Activated CD4-positive, alpha-beta T cell treated with anti-CD3 and anti-CD28 coated beads, Interleukin-10, Interleukin-2, amounts not matched to agents 100 ng/mL and 50 ng/mL, durations not matched to agents 16 hours and 8 hours (primary cell): ENCODE results near the gene ZNF423.
"Not testable (repeated sequence)": the region's sequence is repeated elsewhere in the genome, so short reads cannot be mapped to it uniquely, and the experiment has no call there.

Source experiments
- DNase-seq: peaks from one replicate; pipeline ENCODE4 v3.0.0-alpha.2; 2020

ZNF423 gene

DNA sequence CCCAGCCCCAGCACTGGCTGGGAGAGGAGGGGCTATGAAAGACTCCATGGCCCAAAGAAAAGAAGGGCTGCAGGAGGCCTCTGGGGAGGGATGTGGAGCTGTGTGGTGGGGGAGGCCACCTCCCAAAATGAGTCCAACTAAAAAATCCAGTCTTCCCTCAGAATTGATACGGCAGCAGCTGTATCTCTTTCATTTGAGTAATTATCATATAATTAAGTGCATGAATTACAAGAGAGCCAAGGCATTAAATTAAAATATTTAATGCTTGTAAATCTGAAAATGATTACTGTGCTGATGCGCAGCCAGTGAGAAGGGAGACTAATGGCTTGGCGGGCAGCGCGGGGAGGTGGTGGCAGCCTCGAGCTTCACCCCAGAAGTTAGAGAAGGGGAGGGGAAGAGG is 289.5 kb downstream of the ZNF423 start:
- DNase-seq = no peak

DNA sequence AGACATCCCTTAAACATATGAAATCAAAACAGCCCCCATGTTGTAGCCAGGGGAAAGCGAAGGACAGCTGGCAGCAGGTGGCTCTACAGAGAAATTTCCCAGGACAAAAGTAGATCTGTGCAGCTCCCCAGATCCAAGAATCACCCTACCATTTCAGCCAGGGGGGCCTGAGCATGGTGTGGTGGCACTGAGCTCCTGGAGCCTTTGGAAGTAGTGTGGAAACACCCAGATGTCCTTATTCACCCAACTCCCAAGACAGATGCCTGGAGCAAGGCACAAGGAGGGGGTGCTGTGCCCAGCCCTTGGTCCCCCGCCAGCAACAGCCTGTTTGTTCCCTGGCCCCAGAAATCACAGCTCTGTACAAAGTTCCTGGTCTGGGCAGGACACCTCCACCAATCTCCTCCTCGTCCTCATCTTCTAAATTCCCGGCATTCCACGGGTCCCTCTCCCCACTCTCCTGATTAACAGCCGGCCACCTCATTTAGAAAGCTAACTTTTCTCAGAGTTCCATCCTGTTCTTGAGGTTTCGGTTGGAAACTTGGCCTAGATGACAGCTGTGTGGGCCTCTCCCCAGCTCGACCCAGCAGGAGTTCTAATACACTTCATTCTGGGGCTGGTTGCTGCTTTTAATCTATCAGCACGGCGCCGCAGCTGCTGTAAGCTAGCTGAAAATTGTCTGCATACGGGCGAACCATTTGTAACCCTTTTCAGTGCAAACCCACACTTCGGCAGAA is 291.2 kb downstream of the ZNF423 start:
- no peak for DNase-seq

DNA sequence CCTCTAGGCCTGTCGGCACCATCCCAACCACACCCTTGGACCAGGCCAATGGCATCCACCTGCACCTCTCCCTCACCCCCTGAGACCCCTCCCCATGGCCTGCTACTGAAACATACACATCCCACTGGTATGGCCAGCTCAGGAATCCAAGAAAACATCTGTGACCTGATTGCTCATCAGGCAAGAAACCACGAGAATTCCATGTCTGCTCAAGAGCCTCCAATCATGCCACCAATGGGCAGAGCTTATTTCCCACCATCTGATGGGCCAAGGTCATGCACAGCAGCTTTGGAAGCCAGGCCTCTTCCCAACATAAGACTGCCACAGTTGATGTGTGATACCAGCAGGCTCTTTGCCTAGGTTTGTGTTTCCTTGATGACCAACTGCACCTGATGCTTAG is 292.2 kb downstream of the ZNF423 start:
- no peak for DNase-seq

DNA sequence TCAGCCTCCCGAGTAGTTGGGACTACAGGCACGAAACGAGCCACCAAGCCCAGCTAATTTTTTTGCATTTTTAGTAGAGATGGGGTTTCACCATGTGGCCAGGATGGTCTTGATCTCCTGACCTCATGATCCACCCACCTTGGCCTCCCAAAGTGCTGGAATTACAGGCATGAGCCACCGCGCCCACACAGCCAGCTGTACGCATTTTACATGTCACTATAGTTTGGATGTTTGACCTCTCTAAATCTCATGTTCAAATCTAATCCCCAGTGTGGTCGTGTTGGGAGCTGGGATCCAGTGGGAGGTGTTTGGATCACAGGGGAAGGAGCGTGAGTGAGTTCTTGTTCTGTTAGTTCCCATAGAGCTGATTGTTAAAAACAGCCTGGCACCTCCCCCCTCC is 293.0 kb downstream of the ZNF423 start:
- DNase-seq = not testable (repeated sequence)

DNA sequence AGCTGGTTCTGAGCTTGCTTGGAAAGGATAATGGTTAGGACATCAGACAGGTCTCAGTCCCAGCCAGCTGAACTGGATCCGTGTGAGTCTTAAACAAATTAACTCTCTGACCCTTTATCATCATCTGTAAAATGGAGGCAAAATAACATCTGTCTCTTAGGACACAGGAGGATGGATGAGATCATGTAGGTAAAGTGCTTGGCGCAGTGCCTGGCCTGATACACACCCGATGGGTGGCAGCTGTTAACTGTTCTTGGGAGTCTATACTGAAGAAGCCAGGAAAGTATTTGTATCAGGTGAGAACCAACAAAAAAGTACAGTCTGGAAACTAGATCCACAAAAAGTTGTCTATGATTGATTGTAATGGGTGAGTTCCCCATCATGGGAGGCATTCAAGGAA is 293.7 kb downstream of the ZNF423 start:
- no peak for DNase-seq

DNA sequence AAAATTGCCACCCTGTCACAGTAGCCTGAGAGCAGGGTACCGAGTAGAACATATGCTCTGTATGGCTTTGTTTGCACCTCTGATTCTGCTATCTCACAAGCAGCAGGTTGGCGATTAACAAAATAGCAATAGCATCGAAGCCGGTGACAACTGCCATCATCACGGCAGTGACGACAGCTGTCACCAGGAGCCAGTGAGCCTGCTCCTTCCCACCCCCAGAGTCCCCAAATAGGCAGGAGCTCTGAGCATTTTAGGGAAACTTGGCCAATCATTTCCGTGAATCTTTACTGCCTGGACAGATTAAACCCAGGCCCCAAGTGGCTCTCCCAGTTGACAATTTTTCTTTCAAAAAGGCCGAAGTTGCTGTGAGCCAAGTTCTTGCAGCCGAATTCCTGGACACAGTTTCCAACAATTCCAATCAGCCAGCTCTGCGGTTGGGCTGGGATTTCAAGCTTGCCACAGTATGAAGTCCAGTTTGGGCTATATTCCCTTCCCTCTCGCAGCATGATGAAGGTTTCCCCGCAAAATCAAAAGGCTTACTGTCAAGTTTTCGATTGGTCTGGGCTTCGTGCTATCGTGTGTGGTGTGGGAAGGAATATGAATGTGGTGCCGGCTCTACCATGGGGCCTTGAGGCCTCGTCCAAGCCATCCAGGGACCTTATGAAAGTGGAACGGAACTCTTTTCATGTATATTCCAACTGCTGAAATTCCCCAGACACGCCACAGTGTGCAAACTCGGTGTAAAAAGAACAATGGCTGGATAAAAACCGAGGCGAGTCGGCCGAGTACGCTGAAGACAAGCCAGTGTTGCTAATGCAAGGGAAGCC is 295.7 kb downstream of the ZNF423 start:
- no peak for DNase-seq

DNA sequence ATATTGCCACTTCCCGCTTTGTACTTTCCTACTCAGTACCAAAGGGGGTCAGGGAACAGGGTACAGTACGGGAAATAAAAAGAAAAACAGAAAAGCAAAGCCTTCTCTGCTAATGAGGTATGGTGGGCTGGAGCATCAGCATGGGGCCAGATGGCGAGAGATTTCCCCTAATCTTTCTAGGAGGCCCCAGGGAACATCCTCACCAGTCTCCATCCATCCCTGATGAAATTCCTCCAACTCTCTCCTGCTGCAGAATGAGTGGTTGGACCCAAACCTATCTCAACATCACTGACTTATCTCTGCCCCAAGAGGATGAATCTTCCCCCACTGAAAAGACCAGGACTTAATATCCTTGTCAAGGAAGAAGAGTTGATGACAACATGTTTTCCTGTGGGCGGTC is 296.7 kb downstream of the ZNF423 start:
- no peak for DNase-seq

DNA sequence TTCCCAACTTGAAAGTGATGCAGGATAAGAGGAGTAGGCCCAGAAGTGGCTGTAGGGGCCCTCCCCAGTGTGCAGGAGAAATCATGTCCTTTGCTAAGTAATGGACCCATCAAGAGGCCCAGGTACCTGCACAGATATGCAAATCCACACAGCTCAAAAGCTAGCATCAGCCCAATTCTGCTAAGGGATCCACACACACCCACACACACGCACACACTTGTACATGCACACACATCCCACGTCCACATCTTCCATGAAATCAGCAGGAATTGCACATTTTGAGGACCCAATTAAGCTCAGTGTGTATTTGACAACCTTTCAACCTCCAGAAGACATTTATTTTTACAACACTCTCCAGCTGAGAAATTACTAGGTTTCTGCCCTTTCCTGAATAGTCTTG is 297.5 kb downstream of the ZNF423 start:
- DNase-seq = no peak

DNA sequence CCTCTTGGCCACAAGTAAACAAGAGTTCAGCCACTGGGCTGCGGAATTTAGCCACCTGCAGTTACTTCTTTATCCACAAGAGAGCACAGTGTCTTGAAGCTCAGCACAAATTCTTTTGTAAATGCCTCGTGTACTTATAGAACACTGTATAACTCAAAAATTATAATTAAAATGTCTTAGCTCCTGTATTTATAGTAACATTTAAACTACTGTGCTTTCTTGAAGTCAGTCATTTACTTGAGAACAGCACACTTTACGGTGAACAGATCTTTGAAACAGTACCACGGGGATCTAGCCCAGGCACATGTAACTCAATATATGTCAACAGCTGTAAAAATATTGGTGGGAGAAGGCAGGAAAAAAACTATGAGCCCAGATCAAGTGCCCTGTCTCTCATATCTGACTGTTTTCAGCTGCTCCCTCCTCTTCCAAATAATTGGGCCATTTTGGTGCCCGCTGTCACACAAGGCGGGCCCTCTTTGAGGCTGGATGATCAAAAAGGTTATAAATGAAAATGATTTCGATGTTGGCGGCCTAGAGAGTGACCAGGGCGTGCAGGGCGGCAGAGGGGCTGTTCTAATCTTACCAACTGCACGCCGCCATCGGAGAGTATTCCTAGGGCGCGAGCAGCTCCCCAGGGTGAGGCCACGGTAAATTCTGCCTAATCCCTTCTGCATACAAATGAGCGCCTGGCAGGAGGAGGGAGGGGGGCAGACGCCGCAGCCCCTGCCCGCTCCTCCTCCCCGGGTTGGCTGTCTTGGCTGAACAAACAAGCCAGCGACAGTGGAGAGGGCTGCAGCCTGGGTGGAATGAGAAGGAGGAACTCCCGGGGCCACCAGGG is 299.1 kb downstream of the ZNF423 start:
- DNase-seq = no peak

DNA sequence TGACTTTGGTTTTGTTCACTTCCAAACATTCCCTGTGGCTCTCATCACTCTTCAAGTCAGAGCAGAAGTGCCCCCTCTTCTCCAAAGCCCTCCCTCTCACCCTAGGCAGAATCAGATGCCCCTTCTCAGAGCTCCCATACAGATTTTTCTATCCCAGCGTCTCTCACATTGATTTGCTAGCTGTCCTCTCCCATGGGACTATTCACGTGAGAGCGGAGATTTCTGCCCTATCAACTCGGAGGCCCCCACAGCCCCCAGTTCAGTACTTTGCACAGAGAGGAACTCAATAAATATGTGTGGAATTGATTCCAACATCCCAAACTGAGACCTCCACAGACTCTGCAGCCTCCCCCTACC is 299.7 kb downstream of the ZNF423 start:
- DNase-seq = no peak

DNA sequence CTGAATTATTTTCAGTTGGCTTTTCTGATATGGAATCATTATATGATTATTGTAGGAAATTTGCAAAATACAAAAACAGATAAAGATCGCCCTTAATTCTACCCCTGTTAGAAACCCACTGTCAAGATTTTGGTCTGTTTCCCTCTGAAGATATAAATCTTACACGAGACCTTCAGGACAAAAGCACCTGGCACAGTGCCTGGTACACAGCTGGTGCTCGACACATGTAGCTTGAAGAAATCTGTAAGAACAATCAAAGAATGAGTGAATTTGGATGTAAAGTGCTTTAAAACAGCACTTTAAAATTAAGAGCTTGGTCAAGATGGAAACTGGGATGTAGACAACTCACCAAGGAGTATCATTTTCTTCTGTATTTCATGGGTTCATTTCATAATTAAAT is 301.2 kb downstream of the ZNF423 start:
- no peak for DNase-seq

DNA sequence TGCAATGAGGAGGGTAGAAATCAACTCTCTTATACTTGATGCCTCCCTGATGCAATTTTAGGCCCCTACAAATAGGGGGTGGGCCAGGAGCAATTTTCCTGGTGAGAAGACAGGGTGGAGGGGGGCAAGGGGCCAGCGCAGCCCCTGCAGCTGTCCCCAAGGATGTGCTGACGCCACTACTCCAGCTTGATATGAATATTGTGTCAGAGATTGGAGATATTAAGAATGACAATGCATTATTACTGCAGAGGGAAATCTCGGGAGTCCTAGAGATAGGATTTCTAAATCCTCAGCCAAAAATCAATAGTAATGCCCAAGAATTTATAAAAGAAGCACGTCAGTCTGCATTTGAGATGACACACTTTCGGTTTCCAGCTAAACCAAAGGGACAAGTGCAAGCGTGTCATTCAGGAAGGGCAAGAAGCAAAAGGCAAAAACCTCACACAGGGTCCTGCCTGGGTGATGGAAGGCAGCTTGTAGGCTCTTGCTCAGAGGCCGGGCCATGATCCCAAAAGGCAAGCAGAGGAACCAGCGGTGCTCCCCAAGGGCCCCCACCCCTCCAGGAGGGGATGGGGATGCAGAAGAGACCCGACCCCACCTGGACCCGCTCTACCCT is 303.5 kb downstream of the ZNF423 start:
- no peak for DNase-seq

DNA sequence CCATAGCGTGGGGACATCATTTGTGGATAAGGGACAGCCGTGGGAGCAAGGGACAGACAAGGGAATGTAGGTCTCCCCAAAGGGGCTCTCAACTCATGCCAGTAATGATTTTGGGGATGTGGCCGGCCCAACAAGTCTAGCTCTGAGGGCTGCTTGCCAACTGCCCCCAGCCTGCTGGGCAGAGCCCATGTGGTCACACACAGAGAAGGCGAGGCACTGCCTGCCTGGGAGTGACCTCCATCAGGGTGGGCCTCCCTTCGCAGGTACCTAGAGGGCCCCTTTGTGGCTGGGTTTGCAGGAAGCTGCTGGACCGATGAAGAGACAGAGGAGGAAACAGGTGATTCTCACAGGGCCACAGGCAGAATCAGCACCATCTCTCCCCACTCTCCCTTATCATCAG is 305.2 kb downstream of the ZNF423 start:
- DNase-seq = no peak

DNA sequence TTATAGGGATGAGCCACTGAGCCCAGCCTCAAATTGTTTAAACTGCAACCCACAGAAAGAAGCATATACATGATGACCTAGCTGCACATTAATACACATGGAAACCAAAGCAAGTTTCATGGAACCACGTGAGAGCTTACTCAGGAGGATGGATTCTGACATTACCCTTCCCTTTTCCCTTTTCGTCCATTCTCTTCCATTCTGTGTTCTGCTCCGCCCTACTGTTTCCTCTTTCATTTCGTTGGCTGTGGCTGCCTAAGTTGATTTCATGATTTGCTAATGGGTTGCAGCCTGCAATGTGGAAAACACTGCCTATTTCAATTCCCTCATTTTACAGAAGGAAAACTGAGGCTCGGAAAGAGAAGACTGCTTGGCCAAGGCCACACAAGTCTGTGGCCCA is 305.8 kb downstream of the ZNF423 start:
- DNase-seq = no peak

DNA sequence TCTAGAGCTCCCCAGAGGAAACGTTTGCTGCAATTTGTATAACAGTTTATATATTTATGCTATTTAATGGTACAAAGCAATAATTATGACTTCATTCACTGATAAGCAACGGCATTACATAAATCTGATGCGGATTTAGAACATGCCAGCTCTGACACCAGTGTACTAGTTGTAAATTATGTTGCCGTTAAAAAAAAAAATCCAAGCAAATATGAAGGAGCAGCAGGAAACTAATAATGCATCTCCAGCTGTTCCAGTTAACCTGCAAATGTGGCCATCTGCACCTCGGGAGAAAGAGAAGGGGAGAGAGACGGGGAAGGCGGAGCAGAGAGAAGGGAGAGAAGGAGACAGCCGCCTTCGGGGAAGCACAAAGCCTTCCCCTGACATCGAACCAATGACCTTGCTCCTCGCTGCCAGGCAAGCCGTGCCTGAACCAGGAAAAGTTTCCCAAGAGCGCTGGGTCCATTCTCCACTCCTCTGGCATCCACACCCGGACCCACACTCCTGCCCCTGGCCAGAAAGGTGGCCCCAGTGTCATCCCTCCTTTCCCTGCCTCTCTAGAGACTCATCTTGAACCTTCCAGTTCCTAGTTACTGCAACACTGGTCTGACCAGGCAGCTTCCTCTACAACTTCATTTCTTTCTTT is 307.5 kb downstream of the ZNF423 start:
- DNase-seq = no peak

DNA sequence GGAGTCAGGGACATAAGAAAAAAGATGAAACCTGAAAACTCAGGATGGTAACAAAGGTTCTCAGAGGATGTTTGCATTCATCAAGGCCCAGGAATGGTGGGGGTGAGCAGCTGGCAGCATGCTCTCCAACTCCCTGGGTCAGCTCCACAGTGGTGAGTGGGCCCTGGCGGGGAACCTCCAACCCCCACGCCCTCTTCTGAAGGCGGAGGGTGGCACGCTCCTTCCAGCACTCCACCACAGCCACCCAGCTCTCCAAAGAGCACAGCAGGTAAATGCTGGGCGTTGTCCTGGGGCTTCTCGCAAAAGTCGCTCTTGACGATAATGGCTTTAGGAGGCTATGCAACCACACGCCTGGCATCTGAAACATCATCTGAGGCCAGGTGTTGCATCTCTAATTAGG is 308.5 kb downstream of the ZNF423 start:
- no peak for DNase-seq

DNA sequence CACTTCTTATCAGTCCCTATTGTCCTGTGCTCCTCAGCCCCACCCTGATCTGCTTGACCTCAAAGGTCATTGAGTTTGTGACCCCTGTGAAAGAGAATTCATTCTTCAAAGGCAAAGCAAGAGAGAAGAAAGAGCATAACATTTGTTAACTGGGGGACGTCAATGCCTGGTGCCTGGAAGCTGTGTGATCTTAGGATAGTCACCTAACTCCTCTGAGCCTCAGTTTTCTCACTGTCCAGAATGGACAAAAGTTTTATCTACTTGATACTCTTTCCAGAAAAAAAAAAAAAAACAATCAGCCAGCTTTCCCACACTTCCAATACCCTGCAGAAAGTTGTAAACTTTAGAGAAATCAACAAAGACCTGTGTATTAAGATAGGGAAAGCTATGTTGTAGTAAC is 309.2 kb downstream of the ZNF423 start:
- no peak for DNase-seq

DNA sequence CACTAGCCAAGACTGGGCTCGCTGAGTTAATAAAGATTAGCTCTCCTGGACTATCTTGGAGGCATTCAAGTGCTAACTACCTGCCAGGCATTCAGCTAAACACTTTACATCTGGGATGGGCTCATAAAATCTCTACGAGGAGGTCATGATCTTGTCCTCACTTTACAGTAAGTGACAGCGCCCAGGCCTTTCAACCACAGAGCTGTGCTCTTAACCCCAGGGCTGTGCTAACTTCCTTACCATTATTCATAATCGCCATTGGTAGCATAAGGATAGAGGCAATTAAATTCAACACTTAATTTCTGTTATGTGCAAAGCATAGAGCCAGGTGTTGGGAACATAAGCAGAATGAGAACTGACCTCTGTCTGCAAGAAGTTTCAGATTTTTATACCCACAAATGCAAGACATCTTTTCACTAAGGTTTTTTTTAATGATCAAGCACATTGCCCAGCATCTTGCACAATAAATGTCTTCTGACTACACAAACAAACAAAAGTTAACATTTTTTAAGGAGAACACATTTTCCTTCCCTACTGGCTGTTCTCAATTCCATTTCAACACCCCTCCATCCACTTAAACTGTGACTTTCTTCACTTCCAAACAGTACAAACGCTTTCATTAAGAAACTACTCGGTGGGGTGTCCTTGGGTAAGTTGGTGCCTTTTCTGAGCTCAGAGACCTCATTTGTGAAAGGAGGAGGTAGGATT is 310.0 kb downstream of the ZNF423 start:
- DNase-seq = no peak

DNA sequence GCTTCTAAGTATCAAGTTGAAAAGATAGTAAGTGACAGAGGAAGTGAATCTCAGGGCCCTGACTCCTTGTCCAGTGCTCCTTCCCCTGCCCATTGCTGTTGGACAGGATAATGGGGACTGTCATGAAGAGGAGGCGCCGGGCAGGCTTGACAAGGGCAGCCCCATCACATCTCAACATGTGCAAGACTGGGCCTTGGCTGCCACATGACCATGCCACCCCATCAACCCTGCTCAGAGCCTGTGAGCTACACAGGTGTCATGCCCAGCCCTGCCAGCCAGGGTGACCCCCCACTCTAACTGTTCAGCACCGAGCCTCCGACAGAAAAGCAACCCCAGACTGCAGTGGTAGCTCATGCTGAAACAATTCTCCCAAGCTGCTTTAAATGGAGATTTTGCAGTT is 310.7 kb downstream of the ZNF423 start:
- DNase-seq = no peak

DNA sequence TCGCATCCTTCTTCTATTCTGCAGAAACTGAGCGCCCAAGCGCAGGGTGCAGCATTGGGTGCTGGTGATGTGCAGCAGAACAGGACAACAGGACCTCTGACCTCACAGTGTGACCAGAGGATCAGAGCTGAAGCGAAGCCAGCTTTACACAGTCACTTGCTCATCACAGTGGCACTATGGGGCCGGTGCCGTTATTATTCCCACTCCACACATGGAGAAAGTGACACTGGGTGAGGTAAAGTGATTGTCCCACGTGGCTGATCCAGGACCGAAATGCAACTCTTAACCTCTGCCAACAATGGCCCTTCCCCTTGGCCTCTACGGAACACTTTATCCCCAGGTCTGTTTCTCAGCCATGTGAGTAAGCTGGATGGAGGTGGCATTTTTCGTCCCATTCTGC is 311.1 kb downstream of the ZNF423 start:
- DNase-seq = no peak

DNA sequence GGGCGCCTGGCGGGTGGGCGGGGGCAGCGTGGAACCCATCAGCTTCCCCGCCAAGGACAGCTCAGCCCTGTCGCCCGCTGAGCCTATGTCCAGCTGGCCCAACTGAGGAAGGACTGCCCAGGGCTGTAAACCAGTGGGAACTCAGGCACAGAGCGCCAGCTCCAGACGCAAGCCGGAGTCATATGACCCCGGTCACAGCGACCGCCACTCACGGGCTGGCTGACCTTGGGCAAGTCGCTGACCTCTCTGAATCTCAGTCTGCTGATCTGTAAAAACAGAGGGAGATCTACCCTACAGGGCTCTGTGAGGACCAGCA is 312.3 kb downstream of the ZNF423 start:
- DNase-seq = no peak

DNA sequence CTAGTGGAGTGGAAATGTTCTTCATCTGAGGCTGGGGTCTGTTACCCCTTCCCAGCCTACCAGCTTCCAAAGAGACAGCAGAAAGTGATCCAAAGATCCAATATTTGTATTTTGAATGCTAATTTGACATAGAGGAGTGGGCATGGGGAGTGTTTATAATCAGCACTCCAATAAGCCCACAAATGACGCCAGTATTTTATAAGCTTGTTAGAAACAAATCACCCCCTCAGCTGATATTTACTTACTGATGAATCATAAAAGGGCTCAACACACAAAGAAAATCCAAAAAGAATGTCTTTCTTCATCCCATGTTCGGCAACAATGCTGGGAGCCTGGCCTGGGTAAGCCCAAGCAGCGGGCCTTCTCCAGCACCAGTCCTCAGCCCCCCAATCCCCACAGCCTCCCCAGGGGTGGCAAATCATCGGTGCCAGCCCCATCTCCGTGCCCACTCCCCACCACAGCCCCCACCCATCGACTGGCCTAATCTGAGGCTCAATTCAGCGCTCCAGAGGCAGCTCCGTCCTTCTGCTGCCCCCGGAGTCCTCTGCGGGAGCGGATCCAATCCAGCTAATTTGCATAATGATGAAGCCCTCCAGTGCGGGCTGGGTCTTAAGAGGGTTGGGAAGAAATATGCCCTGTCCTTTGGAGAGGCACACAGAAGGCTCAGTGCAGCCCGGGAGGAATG is 312.8 kb downstream of the ZNF423 start:
- DNase-seq = no peak
